Keratinocyte (primary cell): ENCODE data around the gene FXR1. TPM values are rescaled to one million over a fixed set of nuclear protein-coding genes. Genes with fewer than 3 reads are reported as not detected.

ENCODE experiments used
- DNase-seq: peaks from one replicate; pipeline ENCODE4 v3.0.0-alpha.2; 2011; ENCODE audit warnings: low read depth, missing footprints, low spot score
- FAIRE-seq: peaks from 2 replicates; lab custom pipeline; 2011; peaks lifted over from hg19 to GRCh38; lab: Jason Lieb, UNC
- H2AFZ ChIP-seq: 2 replicates; pipeline ENCODE4 v1.6.0; 2012; ENCODE audit warnings: low read length, control low read depth, inconsistent platforms; ENCODE audit not compliant: control insufficient read depth
- H3K27ac ChIP-seq: 2 replicates; pipeline ENCODE4 v1.5.1; 2011; ENCODE audit warnings: low read length; ENCODE audit not compliant: control insufficient read depth, insufficient read depth
- H3K27me3 ChIP-seq: 3 replicates; pipeline ENCODE4 v1.6.0; 2011; ENCODE audit warnings: low read length; ENCODE audit not compliant: control insufficient read depth, insufficient read depth; ENCODE audit errors: extremely low read depth
- H3K36me3 ChIP-seq, 2 experiments: 2 replicates in 1 of 2; 3 replicates in 1 of 2; pipeline ENCODE4 v1.5.1; 2011; ENCODE audit warnings: low read length in 2 of 2, mild to moderate bottlenecking in 1 of 2; ENCODE audit not compliant: control insufficient read depth in 2 of 2, insufficient read depth in 2 of 2; ENCODE audit errors: extremely low read depth in 1 of 2
- H3K4me1 ChIP-seq: 3 replicates; pipeline ENCODE4 v1.5.1; 2011; ENCODE audit warnings: low read length; ENCODE audit not compliant: control insufficient read depth, insufficient read depth; ENCODE audit errors: extremely low read depth
- H3K4me2 ChIP-seq: 3 replicates; pipeline ENCODE4 v1.6.0; 2011; ENCODE audit warnings: low read depth, low read length; ENCODE audit not compliant: control insufficient read depth, insufficient read depth; ENCODE audit errors: extremely low read depth
- H3K4me3 ChIP-seq, 3 experiments: fragments of 200-600 bp in 1 of 3; sonication (generic) in 1 of 3; 2 replicates in 2 of 3; 3 replicates in 1 of 3; pipeline ENCODE4 v1.5.1; 2011 to 2016; ENCODE audit warnings: low read length in 3 of 3, mild to moderate bottlenecking in 3 of 3, control low read depth in 2 of 3, inconsistent platforms in 1 of 3, low read depth in 1 of 3, mixed read lengths in 1 of 3, mixed run types in 1 of 3, moderate library complexity in 1 of 3; ENCODE audit not compliant: control insufficient read depth in 2 of 3, insufficient read depth in 2 of 3; ENCODE audit errors: extremely low read depth in 1 of 3
- H3K79me2 ChIP-seq: 2 replicates; pipeline ENCODE4 v1.6.0; 2012; ENCODE audit warnings: low read length; ENCODE audit not compliant: control insufficient read depth, insufficient read depth
- H3K9ac ChIP-seq: 3 replicates; pipeline ENCODE4 v1.6.0; 2011; ENCODE audit warnings: low read length; ENCODE audit not compliant: control insufficient read depth, insufficient read depth; ENCODE audit errors: extremely low read depth
- H3K9me1 ChIP-seq: 3 replicates; pipeline ENCODE4 v1.6.0; 2011; ENCODE audit warnings: low read length; ENCODE audit not compliant: control insufficient read depth, insufficient read depth; ENCODE audit errors: extremely low read depth
- H3K9me3 ChIP-seq: 2 replicates; pipeline ENCODE4 v1.5.1; 2012; ENCODE audit warnings: low read depth, low read length; ENCODE audit not compliant: control insufficient read depth
- H4K20me1 ChIP-seq: 3 replicates; pipeline ENCODE4 v1.6.0; 2011; ENCODE audit warnings: low read length; ENCODE audit not compliant: control insufficient read depth, insufficient read depth; ENCODE audit errors: extremely low read depth
- EZH2 ChIP-seq: IDR thresholded peaks from one replicate; pipeline ENCODE4 v1.6.1; 2012; ENCODE audit warnings: inconsistent platforms, mild to moderate bottlenecking, low read length, moderate library complexity
- dilution Hi-C: fragments of 300-500 bp; cut with MboI; formaldehyde crosslinking; loops from one replicate; pipeline ENCODE4 v1.7.0; 2020; ENCODE audit warnings: low sequenced_read_pairs; ENCODE audit not compliant: extremely low pct_ligation_motif_present
- polyA plus RNA-seq, 5 experiments: library from polyadenylated mRNA; depleted of rRNA in 3 of 5; stranded (reverse) in 3 of 5; stranded (forward) in 1 of 5; unstranded in 1 of 5; fragments of >200 nt; gene quantifications; 1 replicate in 1 of 5; 2 replicates in 3 of 5; 3 replicates in 1 of 5; pipeline versions ENCODE4 v1.2.1 to v1.2.3, GENCODE V29; 2011 to 2012; ENCODE audit warnings: missing spikeins in 2 of 5, low read depth in 1 of 5, low replicate concordance in 1 of 5
- TF ChIP-seq, protein P1 (sequence below), 3 experiments: IDR thresholded peaks in 1 of 3; conservative IDR thresholded peaks in 1 of 3; optimal IDR thresholded peaks in 1 of 3; 2 replicates in 2 of 3; 3 replicates in 1 of 3; pipeline versions ENCODE3 to v1.5.1; 2011; ENCODE audit warnings: low read length in 3 of 3, mild to moderate bottlenecking in 3 of 3, moderate library complexity in 2 of 3, control low read depth in 1 of 3, inconsistent platforms in 1 of 3; ENCODE audit not compliant: insufficient read depth in 2 of 3; ENCODE audit errors: extremely low read depth in 1 of 3

FXR1 gene
- polyA plus RNA-seq, 1 donor (not counting 4 experiments of a cell fraction or from before 2014, with no cell fraction given): 125 TPM

GRCh38 chr3:180881065-180881801 lies 31.2 kb upstream of the FXR1 start:
- FAIRE-seq (no peak), DNase-seq (no peak)
- Histone ChIP-seq H3K4me1 (no peaks in the 10 kb centered on the region), H3K4me3 (no peak overlapping the region), H4K20me1 (no peaks in the 10 kb centered on the region), H3K9me1 (no peaks in the 10 kb centered on the region), H3K79me2 (no peaks in the 10 kb centered on the region), H3K36me3 (no peaks in the 10 kb centered on the region), H2AFZ (no peak overlapping the region), H3K4me2 (no peak overlapping the region), H3K9ac (no peak overlapping the region), H3K27ac (no peak overlapping the region), H3K9me3 (no peaks in the 10 kb centered on the region), H3K27me3 (no peaks in the 10 kb centered on the region)
- TF ChIP-seq EZH2: no peak
- TF ChIP-seq, protein P1, sequence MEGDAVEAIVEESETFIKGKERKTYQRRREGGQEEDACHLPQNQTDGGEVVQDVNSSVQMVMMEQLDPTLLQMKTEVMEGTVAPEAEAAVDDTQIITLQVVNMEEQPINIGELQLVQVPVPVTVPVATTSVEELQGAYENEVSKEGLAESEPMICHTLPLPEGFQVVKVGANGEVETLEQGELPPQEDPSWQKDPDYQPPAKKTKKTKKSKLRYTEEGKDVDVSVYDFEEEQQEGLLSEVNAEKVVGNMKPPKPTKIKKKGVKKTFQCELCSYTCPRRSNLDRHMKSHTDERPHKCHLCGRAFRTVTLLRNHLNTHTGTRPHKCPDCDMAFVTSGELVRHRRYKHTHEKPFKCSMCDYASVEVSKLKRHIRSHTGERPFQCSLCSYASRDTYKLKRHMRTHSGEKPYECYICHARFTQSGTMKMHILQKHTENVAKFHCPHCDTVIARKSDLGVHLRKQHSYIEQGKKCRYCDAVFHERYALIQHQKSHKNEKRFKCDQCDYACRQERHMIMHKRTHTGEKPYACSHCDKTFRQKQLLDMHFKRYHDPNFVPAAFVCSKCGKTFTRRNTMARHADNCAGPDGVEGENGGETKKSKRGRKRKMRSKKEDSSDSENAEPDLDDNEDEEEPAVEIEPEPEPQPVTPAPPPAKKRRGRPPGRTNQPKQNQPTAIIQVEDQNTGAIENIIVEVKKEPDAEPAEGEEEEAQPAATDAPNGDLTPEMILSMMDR (optimal IDR thresholded peaks at IDR 0.05 in 1 of 3, IDR thresholded peaks at IDR 0.05 in 1 of 3, conservative IDR thresholded peaks at IDR 0.05 in 1 of 3; ENCODE audit: extremely low read depth in 1 of 3, insufficient read depth in 2 of 3, low read length in 3 of 3): no peak
- dilution Hi-C loops: no loop called here

DNA sequence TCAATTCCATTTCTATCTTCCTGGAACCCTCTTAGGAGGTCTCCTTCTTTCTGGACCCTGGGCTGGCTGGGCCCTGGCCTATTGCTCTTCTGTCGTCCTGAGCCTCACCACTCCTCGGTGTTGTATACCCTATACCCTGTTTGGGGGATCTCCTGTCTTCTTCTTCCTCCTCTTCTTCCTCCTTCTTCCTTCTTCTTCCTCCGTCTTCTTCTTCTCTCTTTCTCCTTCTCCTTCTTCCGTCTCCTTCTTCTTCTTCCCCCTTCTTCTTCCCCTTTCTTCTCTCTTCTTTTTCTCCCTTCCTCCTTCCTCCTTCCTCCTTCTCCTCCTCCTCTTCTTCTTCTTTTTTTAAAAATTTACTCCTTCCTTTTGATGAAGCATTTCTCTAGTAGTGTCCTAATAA lies 30.4 kb upstream of the FXR1 start:
- Histone ChIP-seq H3K9me1 (no peaks in the 10 kb centered on the region), H3K27ac (no peak overlapping the region), H3K9ac (no peak overlapping the region), H3K4me3 (no peak overlapping the region), H4K20me1 (no peaks in the 10 kb centered on the region), H3K79me2 (no peaks in the 10 kb centered on the region), H2AFZ (no peak overlapping the region), H3K4me1 (no peaks in the 10 kb centered on the region), H3K36me3 (no peaks in the 10 kb centered on the region), H3K4me2 (no peak overlapping the region), H3K27me3 (no peaks in the 10 kb centered on the region), H3K9me3 (no peaks in the 10 kb centered on the region)
- dilution Hi-C loops: no loop called here
- no peak for DNase-seq
- no peak for FAIRE-seq
- TF ChIP-seq, protein P1 (optimal IDR thresholded peaks at IDR 0.05 in 1 of 3, IDR thresholded peaks at IDR 0.05 in 1 of 3, conservative IDR thresholded peaks at IDR 0.05 in 1 of 3; ENCODE audit: extremely low read depth in 1 of 3, insufficient read depth in 2 of 3, low read length in 3 of 3): no peak
- TF ChIP-seq EZH2: no peak
